GM23338 (cell line): ENCODE data around the gene FGF2. TPM values are rescaled to one million over a fixed set of nuclear protein-coding genes. Genes with fewer than 3 reads are reported as not detected.

ENCODE experiments used
- ATAC-seq: fragments of 200-7000 bp; cut with Tn5 transposase; 3 replicates; pipeline ENCODE4 v1.9.1; 2020
- DNase-seq: peaks from one replicate; pipeline ENCODE4 v3.0.0-alpha.2; 2015; ENCODE audit warnings: low spot score
- H2AFZ ChIP-seq: fragments of 200-600 bp; sonication (generic); 2 replicates; pipeline ENCODE4 v1.8.0; 2016; ENCODE audit warnings: antibody characterized with exemption, mild to moderate bottlenecking, moderate library complexity
- H3F3A ChIP-seq: fragments of 200-600 bp; sonication (generic); replicated peaks from 2 replicates; pipeline ENCODE4 v1.8.0; 2017; ENCODE audit warnings: antibody characterized with exemption, mixed run types, low read depth
- H3K27ac ChIP-seq: fragments of 200-600 bp; sonication (generic); 2 replicates; pipeline ENCODE4 v1.6.1; 2016; ENCODE audit warnings: low read depth
- H3K27me3 ChIP-seq: fragments of 200-600 bp; sonication (generic); 2 replicates; pipeline ENCODE4 v1.8.0; 2016; ENCODE audit warnings: mild to moderate bottlenecking, mixed run types, moderate library complexity; ENCODE audit not compliant: insufficient read depth
- H3K36me3 ChIP-seq: fragments of 200-600 bp; sonication (generic); 2 replicates; pipeline ENCODE4 v1.8.0; 2016; ENCODE audit warnings: mild to moderate bottlenecking; ENCODE audit not compliant: insufficient read depth
- H3K4me1 ChIP-seq: fragments of 200-600 bp; sonication (generic); 2 replicates; pipeline ENCODE4 v1.8.0; 2016; ENCODE audit warnings: mild to moderate bottlenecking, moderate library complexity; ENCODE audit not compliant: insufficient read depth
- H3K4me2 ChIP-seq: fragments of 200-600 bp; sonication (generic); 2 replicates; pipeline ENCODE4 v1.7.1; 2017; ENCODE audit warnings: mixed run types
- H3K4me3 ChIP-seq: fragments of 200-600 bp; sonication (generic); 2 replicates; pipeline ENCODE4 v1.6.1; 2016; ENCODE audit warnings: mixed run types
- H3K79me2 ChIP-seq: fragments of 200-600 bp; sonication (generic); replicated peaks from 2 replicates; pipeline ENCODE4 v1.8.0; 2017; ENCODE audit warnings: mild to moderate bottlenecking; ENCODE audit not compliant: insufficient read depth
- H3K9me2 ChIP-seq: fragments of 200-600 bp; sonication (generic); 2 replicates; pipeline ENCODE4 v1.8.0; 2017; ENCODE audit not compliant: insufficient read depth
- H4K20me1 ChIP-seq: fragments of 200-600 bp; sonication (generic); replicated peaks from 2 replicates; pipeline ENCODE4 v1.8.0; 2017; ENCODE audit warnings: mild to moderate bottlenecking; ENCODE audit not compliant: insufficient read depth
- H3K27ac Mint-ChIP-seq: 2 replicates; pipeline ENCODE4 v1.8.0; 2020; ENCODE audit warnings: inconsistent platforms, mild to moderate bottlenecking, moderate library complexity, mixed read lengths
- H3K27me3 Mint-ChIP-seq: 3 replicates; pipeline ENCODE4 v1.8.0; 2022; ENCODE audit warnings: low read depth, mild to moderate bottlenecking, moderate library complexity, mixed read lengths, inconsistent platforms; ENCODE audit not compliant: insufficient read depth, poor library complexity
- H3K36me3 Mint-ChIP-seq: 3 replicates; pipeline ENCODE4 v1.8.0; 2021; ENCODE audit warnings: low read depth, mild to moderate bottlenecking, inconsistent platforms, moderate library complexity, mixed read lengths
- H3K4me1 Mint-ChIP-seq: 3 replicates; pipeline ENCODE4 v1.8.0; 2020; ENCODE audit warnings: mild to moderate bottlenecking, inconsistent platforms, mixed read lengths
- H3K4me3 Mint-ChIP-seq: 3 replicates; pipeline ENCODE4 v1.8.0; 2021; ENCODE audit warnings: moderate library complexity, mild to moderate bottlenecking, inconsistent platforms, mixed read lengths
- H3K9me3 Mint-ChIP-seq: 3 replicates; pipeline ENCODE4 v1.8.0; 2020; ENCODE audit warnings: moderate library complexity, mild to moderate bottlenecking, inconsistent platforms, mixed read lengths
- CREB1 ChIP-seq: fragments of 250-450 bp; sonication (Bioruptor Pico); IDR thresholded peaks from 2 replicates; pipeline ENCODE4 v1.5.0; 2020; ENCODE audit warnings: low read depth, mild to moderate bottlenecking, moderate library complexity
- ETS1 ChIP-seq: IDR thresholded peaks from 2 replicates; pipeline ENCODE4 v1.6.1; 2016; ENCODE audit warnings: antibody characterized with exemption
- EZH2 ChIP-seq: fragments of 200-600 bp; sonication (generic); IDR thresholded peaks from one replicate; pipeline ENCODE4 v1.8.0; 2017; ENCODE audit warnings: antibody characterized with exemption, mild to moderate bottlenecking, low read depth; ENCODE audit not compliant: unreplicated experiment
- EZH2phosphoT487 ChIP-seq: fragments of 200-600 bp; sonication (generic); IDR thresholded peaks from one replicate; pipeline ENCODE4 v1.8.1; 2018; ENCODE audit warnings: antibody characterized with exemption; ENCODE audit not compliant: unreplicated experiment
- JUNB ChIP-seq: IDR thresholded peaks from one replicate; pipeline ENCODE4 v1.6.1; 2016; ENCODE audit warnings: antibody characterized with exemption; ENCODE audit not compliant: unreplicated experiment
- NANOG ChIP-seq: IDR thresholded peaks from 2 replicates; pipeline ENCODE4 v1.6.1; 2016; ENCODE audit warnings: antibody characterized with exemption, borderline replicate concordance
- POLR2AphosphoS5 ChIP-seq: IDR thresholded peaks from 2 replicates; pipeline ENCODE4 v1.6.1; 2016; ENCODE audit warnings: antibody characterized with exemption, low read depth
- REST ChIP-seq: IDR thresholded peaks from one replicate; pipeline ENCODE4 v1.6.1; 2018; ENCODE audit warnings: antibody characterized with exemption; ENCODE audit not compliant: unreplicated experiment
- STAT1 ChIP-seq: IDR thresholded peaks from one replicate; pipeline ENCODE4 v1.6.1; 2016; ENCODE audit warnings: antibody characterized with exemption; ENCODE audit not compliant: unreplicated experiment
- ZNF114 ChIP-seq: fragments of 250-450 bp; sonication (Bioruptor Pico); IDR thresholded peaks from 2 replicates; pipeline ENCODE4 v1.5.0; 2020; ENCODE audit warnings: mild to moderate bottlenecking, moderate library complexity
- ZNF331 ChIP-seq: fragments of 250-450 bp; sonication (Bioruptor Pico); IDR thresholded peaks from 2 replicates; pipeline ENCODE4 v1.5.0; 2020; ENCODE audit warnings: low read depth, mild to moderate bottlenecking, moderate library complexity
- ZNF462 ChIP-seq: fragments of 250-450 bp; sonication (Bioruptor Pico); IDR thresholded peaks from 2 replicates; pipeline ENCODE4 v1.5.0; 2020; ENCODE audit warnings: mild to moderate bottlenecking, moderate library complexity
- polyA plus RNA-seq: library from polyadenylated mRNA; unstranded; fragments of >200 nt; fragmentation: Nextera tagmentation; extraction: Ambion mirVana; gene quantifications from 2 replicates; pipeline ENCODE4 v1.2.1, GENCODE V29; 2016
- total RNA-seq: library from RNA; depleted of rRNA; stranded (reverse); fragments of >200 nt; shearing (Covaris generic); gene quantifications from 2 replicates; pipeline ENCODE4 v1.2.3, GENCODE V29; 2014
- TF ChIP-seq, protein P1 (sequence below), 2 experiments: fragments of 200-600 bp in 1 of 2; sonication (generic) in 1 of 2; conservative IDR thresholded peaks; 2 replicates each; pipeline versions ENCODE4 v1.5.1 to v1.6.1; 2016 to 2017; ENCODE audit warnings: antibody characterized with exemption in 2 of 2, low read depth in 2 of 2, mild to moderate bottlenecking in 2 of 2, moderate library complexity in 1 of 2

FGF2 gene
- total and polyA plus RNA-seq, 2 experiments from 2014 or later, result 28.3 to 84.4 TPM

- Histone ChIP-seq H3K36me3 (no peaks in the 10 kb centered on the region), H2AFZ (no peak overlapping the region), H3K9me2 (no peaks in the 10 kb centered on the region), H4K20me1 (no peaks in the 10 kb centered on the region), H3K27ac (no peak overlapping the region), H3K4me3 (no peak overlapping the region), H3K4me1 (peaks cover 44% of the 10 kb centered on the region), H3F3A (peaks cover 11% of the 10 kb centered on the region), H3K79me2 (no peaks in the 10 kb centered on the region), H3K4me2 (no peak overlapping the region), H3K27me3 (no peaks in the 10 kb centered on the region)
- peaks cover 6% of the 10 kb centered on the region; the same call in 1 of the 3 replicates for H3K36me3 Mint-ChIP-seq
- H3K9me3 Mint-ChIP-seq, result peaks cover 2% of the 10 kb centered on the region; the same call in 1 of the 3 replicates
- TF ChIP-seq JUNB, result no peak
- no peak for TF ChIP-seq ZNF114 (CRISPR knock-in tag)
- TF ChIP-seq ZNF331, result no peak
- TF ChIP-seq, protein P1, sequence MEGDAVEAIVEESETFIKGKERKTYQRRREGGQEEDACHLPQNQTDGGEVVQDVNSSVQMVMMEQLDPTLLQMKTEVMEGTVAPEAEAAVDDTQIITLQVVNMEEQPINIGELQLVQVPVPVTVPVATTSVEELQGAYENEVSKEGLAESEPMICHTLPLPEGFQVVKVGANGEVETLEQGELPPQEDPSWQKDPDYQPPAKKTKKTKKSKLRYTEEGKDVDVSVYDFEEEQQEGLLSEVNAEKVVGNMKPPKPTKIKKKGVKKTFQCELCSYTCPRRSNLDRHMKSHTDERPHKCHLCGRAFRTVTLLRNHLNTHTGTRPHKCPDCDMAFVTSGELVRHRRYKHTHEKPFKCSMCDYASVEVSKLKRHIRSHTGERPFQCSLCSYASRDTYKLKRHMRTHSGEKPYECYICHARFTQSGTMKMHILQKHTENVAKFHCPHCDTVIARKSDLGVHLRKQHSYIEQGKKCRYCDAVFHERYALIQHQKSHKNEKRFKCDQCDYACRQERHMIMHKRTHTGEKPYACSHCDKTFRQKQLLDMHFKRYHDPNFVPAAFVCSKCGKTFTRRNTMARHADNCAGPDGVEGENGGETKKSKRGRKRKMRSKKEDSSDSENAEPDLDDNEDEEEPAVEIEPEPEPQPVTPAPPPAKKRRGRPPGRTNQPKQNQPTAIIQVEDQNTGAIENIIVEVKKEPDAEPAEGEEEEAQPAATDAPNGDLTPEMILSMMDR (conservative IDR thresholded peaks at IDR 0.05; ENCODE audit: low read depth in 2 of 2), result no peak
- no peak for TF ChIP-seq POLR2AphosphoS5
- no peak for TF ChIP-seq ZNF462 (CRISPR knock-in tag)
- no peak for TF ChIP-seq CREB1 (CRISPR knock-in tag)
- TF ChIP-seq EZH2phosphoT487, result no peak
- no peak for TF ChIP-seq NANOG
- no peak for TF ChIP-seq ETS1
- no peak for TF ChIP-seq STAT1
- TF ChIP-seq EZH2, result no peak
- no peak for TF ChIP-seq REST
- no peak for DNase-seq
- H3K27ac Mint-ChIP-seq, result no peak overlapping the region
- no peak for ATAC-seq
- peaks cover 8% of the 10 kb centered on the region for H3K27me3 Mint-ChIP-seq
- no peak overlapping the region for H3K4me3 Mint-ChIP-seq
- H3K4me1 Mint-ChIP-seq, result peaks cover 49% of the 10 kb centered on the region
Observed at GRCh38 chr4:122793811-122794210, 32.8 kb upstream of the FGF2 start.
